ENCODE data around the gene MEMO1. TPM values are rescaled to one million over a fixed set of nuclear protein-coding genes. Genes with fewer than 3 reads are reported as not detected.

Gene MEMO1
- total and polyA plus RNA-seq, 4 donors: 22.4 to 32.9 (median 27.3) TPM

DNA sequence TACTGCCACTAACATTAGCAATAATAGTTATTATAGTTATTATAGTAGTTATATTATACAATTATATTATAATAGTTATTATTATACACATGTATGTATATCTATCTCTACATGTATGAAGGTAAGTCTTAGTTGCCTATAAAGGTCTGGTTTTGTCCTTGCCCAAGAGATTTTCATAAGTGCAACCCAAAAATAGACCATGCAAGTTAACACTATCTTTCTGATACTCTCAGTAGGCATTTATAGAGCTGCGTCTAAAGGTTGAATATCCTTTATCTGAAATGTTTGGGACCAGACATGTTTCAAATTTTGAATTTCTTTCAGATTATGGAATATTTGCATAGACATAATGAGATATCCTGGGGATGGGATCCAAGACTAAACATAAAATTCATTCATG, 175.4 kb downstream of the MEMO1 start:
- no peaks in the 10 kb centered on the region for H3K4me1 ChIP-seq (ENCODE audit: control insufficient read depth in 4 of 4, insufficient read depth in 4 of 4, low read length in 3 of 4)
- H3K9ac ChIP-seq (ENCODE audit: low read depth in 1 of 2, low read length in 2 of 2): no peak overlapping the region
- H3K27ac ChIP-seq (ENCODE audit: low read depth in 1 of 2, low read length in 2 of 2): no peak overlapping the region
- no peak for DNase-seq (ENCODE audit: low spot score)
- H3K36me3 ChIP-seq (ENCODE audit: control insufficient read depth in 4 of 4, insufficient read depth in 3 of 4, low read depth in 1 of 4, low read length in 3 of 4): no peaks in the 10 kb centered on the region
- TF ChIP-seq HNF4G (IDR thresholded peaks at IDR 0.05): no peak
- TF ChIP-seq RXRA (IDR thresholded peaks at IDR 0.05): no peak
- no peak for TF ChIP-seq EGR1 (IDR thresholded peaks at IDR 0.05; ENCODE audit: low read depth in 2 of 2)
- no peak for TF ChIP-seq MAX (IDR thresholded peaks at IDR 0.05)
- no peak for TF ChIP-seq JUND (IDR thresholded peaks at IDR 0.05)
- TF ChIP-seq NR2F2 (IDR thresholded peaks at IDR 0.05): no peak
- TF ChIP-seq, protein P1, sequence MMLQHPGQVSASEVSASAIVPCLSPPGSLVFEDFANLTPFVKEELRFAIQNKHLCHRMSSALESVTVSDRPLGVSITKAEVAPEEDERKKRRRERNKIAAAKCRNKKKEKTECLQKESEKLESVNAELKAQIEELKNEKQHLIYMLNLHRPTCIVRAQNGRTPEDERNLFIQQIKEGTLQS (IDR thresholded peaks at IDR 0.05): no peak
- no peak for TF ChIP-seq CTCF (IDR thresholded peaks at IDR 0.05; ENCODE audit: low read depth, low read length, missing input control)
- WGBS: 95% methylated on average over 1 of the region's 1 CpG
- no peaks in the 10 kb centered on the region for H3K27me3 ChIP-seq (ENCODE audit: control insufficient read depth in 4 of 4, insufficient read depth in 4 of 4, low read length in 3 of 4)
- no peaks in the 10 kb centered on the region for H3K9me3 ChIP-seq (ENCODE audit: control insufficient read depth in 4 of 4, low read length in 3 of 4)
- no peak overlapping the region for H3K4me3 ChIP-seq (ENCODE audit: low read depth in 1 of 3, low read length in 3 of 3)

- TF ChIP-seq EGR1 (IDR thresholded peaks at IDR 0.05; ENCODE audit: low read depth in 2 of 2): no peak
- no peak for TF ChIP-seq ZBTB33 (IDR thresholded peaks at IDR 0.05)
- TF ChIP-seq RXRA (IDR thresholded peaks at IDR 0.05): no peak
- TF ChIP-seq HNF4G (IDR thresholded peaks at IDR 0.05): no peak
- TF ChIP-seq HNF4A (conservative IDR thresholded peaks at IDR 0.05): no peak
- TF ChIP-seq YY1 (IDR thresholded peaks at IDR 0.05): no peak
- TF ChIP-seq FOXA1 (IDR thresholded peaks at IDR 0.05): no peak
- TF ChIP-seq, protein P2, sequence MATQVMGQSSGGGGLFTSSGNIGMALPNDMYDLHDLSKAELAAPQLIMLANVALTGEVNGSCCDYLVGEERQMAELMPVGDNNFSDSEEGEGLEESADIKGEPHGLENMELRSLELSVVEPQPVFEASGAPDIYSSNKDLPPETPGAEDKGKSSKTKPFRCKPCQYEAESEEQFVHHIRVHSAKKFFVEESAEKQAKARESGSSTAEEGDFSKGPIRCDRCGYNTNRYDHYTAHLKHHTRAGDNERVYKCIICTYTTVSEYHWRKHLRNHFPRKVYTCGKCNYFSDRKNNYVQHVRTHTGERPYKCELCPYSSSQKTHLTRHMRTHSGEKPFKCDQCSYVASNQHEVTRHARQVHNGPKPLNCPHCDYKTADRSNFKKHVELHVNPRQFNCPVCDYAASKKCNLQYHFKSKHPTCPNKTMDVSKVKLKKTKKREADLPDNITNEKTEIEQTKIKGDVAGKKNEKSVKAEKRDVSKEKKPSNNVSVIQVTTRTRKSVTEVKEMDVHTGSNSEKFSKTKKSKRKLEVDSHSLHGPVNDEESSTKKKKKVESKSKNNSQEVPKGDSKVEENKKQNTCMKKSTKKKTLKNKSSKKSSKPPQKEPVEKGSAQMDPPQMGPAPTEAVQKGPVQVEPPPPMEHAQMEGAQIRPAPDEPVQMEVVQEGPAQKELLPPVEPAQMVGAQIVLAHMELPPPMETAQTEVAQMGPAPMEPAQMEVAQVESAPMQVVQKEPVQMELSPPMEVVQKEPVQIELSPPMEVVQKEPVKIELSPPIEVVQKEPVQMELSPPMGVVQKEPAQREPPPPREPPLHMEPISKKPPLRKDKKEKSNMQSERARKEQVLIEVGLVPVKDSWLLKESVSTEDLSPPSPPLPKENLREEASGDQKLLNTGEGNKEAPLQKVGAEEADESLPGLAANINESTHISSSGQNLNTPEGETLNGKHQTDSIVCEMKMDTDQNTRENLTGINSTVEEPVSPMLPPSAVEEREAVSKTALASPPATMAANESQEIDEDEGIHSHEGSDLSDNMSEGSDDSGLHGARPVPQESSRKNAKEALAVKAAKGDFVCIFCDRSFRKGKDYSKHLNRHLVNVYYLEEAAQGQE (IDR thresholded peaks at IDR 0.05): no peak
- no peak for TF ChIP-seq GABPA (IDR thresholded peaks at IDR 0.05 in 1 of 2, conservative IDR thresholded peaks at IDR 0.05 in 1 of 2)
- TF ChIP-seq SP1 (IDR thresholded peaks at IDR 0.05): no peak
- TF ChIP-seq FOXA2 (IDR thresholded peaks at IDR 0.05): no peak
- no peaks in the 10 kb centered on the region for H3K27me3 ChIP-seq (ENCODE audit: control insufficient read depth in 4 of 4, insufficient read depth in 4 of 4, low read length in 3 of 4)
- peaks cover 0 to 3% (median 0%) of the 10 kb centered on the region in 4 donors for H3K9me3 ChIP-seq (ENCODE audit: control insufficient read depth in 4 of 4, low read length in 3 of 4)
- no peak overlapping the region for H3K27ac ChIP-seq (ENCODE audit: low read depth in 1 of 2, low read length in 2 of 2)
- no peak overlapping the region for H3K9ac ChIP-seq (ENCODE audit: low read depth in 1 of 2, low read length in 2 of 2)
- DNase-seq (ENCODE audit: low spot score): no peak
- H3K4me1 ChIP-seq (ENCODE audit: control insufficient read depth in 4 of 4, insufficient read depth in 4 of 4, low read length in 3 of 4): no peaks in the 10 kb centered on the region
- no peak overlapping the region for H3K4me3 ChIP-seq (ENCODE audit: low read depth in 1 of 3, low read length in 3 of 3)
- no peaks in the 10 kb centered on the region for H3K36me3 ChIP-seq (ENCODE audit: control insufficient read depth in 4 of 4, insufficient read depth in 3 of 4, low read depth in 1 of 4, low read length in 3 of 4)
- WGBS: 89% methylated on average over 5 of the region's 5 CpGs
Observed at GRCh38 chr2:31832363-31832762, 178.4 kb downstream of the MEMO1 start.

All from liver (tissue), 9 donors.